NCI-H446 (cell line): ENCODE data around the gene C6orf163.
"Not testable (repeated sequence)": the region's sequence is repeated elsewhere in the genome, so short reads cannot be mapped to it uniquely, and the experiment has no call there.

Experiments
- DNase-seq, 2 experiments: peaks; one replicate each; lab custom pipeline; 2025; lab: John Stamatoyannopoulos, UW

C6orf163 gene

DNA sequence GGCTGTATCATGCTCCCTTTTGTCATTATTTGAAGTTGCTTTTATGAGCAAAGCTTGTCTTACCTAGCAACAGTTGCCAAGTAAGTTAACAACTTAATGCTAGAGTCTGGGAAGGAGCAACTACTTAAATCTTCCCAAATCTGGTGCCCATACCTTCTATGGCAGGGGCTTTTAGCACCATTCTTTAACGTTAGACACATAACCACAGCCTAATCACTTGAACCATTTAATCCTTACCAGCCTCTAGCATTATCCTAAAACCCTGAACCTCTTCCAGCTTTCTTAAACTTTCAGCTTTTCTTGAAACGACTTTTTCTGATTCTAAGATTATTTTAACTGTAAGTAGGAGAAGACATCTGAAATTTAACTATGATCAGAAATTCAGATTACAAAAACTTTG, at the start of gene C6orf163:
TSS of gene C6orf163 (plus strand) at position 83 of the 400 bp plus-strand sequence. CDS start at position 370, 287 bp downstream.
- no peak for DNase-seq

DNA sequence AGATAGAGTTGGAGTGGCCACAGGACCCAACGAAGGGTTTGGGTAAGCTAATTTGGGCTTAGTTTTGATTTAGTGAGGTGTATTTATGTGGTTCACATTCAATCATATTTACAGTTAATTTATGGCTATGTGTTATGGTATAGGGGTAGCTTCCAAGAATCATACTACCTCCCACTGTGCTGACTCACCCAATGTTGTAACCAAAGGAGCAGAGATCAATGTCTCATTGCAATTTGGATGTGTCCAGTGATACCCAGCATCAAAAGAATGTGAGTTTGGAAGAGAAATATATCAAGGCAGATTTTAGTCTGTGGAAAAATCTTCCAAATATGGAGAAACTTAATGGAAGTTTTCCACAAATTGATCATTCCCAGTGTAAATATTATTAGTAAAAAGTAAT, 47.5 kb upstream of the C6orf163 start:
- no peak for DNase-seq

DNA sequence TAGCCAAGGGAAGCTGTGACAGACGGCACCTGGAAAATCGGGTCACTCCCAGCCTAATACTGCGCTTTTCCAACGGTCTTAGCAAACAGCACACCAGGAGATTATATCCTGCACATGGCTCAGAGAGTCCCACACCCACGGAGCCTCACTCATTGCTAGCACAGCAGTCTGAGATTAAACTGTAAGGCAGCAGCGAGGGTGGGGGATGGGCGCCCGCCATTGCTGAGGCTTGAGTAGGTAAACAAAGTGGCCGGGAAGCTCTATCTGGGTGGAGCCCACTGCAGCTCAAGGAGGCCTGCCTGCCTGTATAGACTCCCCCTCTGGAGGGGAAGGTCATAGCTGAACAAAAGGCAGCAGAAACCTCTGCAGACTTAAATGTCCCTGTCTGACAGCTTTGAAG, 43.3 kb upstream of the C6orf163 start:
- DNase-seq, result not testable (repeated sequence)

DNA sequence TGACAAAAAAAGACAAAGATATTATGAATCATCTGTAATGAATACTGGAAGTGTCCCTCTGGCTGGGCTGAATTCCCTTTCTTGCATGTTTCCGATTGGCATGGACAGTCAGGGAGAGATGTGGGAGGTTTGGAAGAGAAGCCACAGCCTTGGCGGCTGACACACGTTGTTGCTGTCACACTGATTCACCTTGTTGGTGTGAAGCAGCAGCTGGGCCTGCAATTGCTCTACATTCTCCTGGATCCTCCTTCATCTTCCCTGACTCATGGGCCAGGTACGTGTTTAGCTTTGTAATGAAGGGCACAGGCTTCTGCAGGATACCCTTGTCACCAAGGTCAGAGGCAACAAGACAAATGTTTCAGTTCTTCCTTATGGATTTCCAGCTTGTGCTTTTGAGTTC, 35.6 kb upstream of the C6orf163 start:
- DNase-seq, result no peak

DNA sequence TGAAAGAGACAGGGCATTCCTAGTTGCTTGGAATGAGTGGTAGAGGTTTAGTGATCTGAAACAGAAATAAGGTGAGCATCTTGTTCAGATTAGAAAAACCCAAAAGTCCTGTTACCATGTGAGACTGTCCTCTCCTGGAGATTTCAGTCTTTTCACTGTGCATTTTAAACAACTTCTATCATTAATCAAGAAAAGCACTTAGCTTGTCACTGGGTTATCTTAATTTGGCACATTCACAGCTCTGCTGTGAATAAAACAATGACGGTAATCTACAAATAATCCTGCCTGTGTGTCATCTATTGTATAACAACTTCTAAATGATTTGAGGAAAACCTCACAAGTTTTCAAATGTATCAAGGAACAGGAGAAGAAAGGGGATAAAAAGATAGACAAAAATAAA, 31.8 kb upstream of the C6orf163 start:
- DNase-seq, result no peak

DNA sequence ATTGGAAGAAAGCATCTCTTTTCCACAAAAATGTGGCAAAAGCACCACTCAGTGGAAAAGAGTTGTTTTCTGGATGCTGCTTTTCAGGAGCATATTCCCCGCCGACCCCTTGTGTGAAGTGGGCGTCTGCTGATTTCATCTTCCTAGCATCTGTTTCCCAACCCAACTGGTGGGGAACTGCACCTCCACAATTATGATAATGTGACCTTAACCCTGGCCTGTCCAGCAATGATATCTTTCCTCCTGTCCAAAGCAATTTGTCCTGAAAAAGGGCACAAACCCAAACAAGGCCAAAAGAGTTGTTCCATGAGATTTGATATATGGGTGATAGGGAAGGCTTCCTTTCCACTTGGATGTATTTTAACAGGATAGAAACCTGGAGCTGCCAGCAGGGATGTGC, 29.5 kb upstream of the C6orf163 start:
- DNase-seq, result no peak

DNA sequence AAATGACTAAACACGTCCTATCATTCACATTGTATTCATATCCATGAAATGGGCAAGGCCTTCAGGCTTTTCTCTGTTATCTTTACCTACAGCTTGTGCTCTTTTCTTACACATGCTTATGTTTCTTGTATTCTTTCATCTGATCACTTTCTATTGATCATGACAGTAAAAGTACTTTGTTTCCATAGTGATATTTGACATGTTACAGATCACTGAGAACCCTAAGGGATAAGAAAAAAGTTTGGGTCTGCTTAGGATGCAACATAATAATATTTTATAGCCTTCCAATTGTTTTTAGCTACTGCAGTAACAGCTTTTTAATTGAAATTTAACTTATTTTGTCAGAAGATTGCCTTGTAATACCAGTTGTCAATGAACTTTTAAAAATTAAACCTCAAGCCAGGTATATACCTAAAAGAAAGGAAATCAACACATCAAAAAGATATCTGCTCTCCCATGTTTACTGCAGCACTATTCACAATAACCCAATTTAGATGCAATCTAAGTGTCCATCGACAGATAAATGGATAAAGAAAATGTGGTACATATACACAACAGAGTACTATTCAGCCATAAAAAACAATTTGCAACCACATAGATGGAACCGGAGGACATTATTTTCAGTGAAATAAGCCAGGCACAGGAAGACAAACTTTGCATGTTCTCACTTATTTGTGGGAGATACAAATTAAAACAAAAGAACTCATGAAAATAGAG, 25.2 kb upstream of the C6orf163 start:
- DNase-seq, result no peak

DNA sequence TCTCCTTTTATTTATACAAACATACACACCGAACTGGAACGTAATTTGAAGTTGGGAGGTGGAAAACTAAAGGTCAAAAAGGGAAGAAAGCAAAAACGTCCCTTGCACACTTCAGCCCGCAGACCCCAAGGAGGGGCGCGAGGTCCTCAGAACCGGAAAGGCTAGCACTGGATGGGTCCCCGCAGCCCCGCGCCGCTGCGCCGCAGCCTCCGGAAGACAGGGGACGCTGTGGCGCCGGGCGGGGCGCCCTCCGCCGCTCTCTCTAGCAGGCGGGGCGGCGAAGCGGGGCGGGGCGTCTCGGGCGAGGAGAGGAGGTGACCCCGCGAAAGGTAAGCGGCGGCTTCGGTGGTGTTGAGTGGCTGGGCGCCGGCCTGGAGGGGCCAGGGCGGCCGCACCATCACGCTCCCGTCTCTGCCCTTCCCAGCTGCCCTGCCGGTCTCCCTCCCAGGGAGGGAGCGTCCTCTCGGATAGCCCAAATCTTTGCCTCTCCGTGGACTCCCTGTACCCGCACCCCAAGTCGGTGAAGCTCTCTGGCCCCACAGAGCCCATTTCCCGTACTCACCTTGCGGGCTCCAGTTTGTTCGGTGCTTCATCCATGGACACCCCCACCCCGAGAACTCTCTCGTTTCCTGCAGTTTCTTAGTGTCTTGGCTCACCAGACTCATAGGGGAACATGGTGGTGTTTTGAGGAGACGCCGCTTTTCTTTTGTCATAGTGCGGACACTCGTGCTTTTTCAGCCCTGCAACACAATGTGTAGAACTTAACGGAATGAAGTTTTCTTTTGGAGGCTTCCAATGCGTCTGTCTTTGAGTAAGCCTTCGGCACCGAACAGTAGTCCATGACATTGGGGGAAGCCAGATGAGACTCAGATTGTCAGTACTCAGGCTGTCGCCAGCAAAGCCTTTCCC, 22.1 kb upstream of the C6orf163 start, which contains the start of gene SMIM8:
TSS of gene SMIM8 (plus strand) at position 285 of the 909 bp plus-strand sequence. CDS start 14,444 bp downstream, outside the sequence.
- DNase-seq, result peak; percentile 41 to 71

DNA sequence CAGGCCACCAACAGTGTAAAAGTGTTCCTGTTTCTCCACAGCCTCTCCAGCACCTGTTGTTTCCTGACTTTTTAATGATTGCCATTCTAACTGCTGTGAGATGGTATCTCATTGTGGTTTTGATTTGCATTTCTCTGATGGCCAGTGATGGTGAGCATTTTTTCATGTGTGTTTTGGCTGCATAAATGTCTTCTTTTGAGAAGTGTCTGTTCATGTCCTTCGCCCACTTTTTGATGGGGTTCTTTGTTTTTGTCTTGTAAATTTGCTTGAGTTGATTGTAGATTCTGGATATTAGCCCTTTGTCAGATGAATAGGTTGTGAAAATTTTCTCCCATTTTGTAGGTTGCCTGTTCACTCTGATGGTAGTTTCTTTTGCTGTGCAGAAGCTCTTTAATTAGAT, 20.7 kb upstream of the C6orf163 start:
- DNase-seq, result not testable (repeated sequence)

DNA sequence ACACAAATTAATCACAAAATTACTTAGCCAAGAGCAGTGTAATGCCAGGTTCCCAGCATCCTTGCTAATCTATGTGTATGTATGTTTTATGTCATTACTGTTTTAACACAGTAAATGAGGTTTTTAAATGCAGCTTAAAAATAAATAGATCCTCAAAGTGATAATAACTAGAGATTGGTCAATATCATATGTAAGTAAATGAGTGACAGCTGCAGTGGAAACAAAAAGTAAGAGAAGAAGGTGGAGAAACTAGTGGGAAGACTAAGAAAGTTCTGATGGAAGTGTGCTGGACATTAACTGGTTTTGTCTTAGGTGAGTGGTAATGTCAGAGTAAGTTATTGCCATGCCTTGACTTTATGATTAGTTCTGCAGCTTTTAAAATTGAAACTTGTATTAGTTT, 13.7 kb upstream of the C6orf163 start:
- no peak for DNase-seq

DNA sequence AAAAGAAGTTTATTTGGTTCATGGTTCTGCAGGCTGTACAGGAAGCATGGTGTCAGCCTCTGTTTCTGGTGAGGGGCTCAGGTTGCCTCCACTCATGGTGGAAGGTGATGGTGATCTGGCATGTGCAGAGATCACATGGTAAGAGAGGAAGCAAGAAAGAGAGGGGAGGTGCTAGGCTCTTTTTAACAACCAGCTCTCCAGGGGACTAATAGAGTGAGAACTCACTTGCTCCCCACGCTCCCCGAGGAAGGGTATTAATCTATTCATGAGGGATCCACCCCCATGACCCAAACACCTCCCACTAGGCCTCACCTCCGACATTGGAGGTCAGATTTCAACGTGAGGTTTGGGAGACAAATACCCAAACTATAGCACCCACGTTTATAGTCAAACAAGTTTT, 11.6 kb upstream of the C6orf163 start:
- no peak for DNase-seq

DNA sequence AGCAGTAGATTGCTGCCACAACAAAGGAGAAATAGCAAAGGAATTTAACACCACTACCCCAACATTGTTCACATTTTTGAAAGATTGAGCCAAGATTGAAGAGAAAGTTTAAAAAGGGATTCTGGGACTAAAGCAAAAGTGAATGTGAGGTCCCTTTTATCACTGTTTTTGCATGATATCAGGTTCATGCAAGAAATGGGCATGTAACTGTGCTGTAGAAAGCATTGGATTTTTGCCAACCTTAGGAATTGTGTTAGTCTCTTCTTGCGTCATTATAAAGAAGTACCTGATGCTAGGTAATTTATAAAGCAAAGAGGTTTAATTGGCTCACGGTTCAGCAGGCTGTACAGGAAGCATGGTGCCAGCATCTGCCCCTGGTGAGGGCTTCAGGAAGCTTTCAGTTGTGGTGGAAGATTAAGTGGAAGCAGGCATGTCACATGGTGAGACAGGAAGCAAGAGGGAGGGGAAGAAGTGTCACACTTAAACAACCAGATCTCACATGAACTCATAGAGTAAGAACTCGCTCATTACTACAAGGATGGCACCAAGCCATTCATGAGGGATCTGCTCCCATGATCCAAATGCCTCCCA, 10.9 kb upstream of the C6orf163 start:
- DNase-seq, result no peak

DNA sequence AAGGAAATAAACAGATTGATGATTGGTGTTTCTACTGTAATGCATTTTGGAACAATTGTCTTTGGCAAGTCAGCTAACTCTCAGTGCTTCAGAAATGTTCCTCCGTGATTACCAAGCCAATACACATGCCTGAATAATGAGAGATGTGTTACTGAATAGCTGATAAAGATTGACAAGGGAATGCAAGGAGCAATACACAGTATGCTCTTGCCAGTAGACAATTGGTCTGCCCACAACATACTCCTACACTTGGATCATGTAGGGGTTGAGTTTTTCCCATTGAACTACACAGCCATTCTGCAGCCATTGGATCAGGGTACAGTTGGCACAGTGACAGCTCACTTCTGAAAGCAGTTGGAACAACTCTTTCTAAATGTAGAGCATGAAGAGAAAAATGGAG, 9.9 kb upstream of the C6orf163 start:
- no peak for DNase-seq

DNA sequence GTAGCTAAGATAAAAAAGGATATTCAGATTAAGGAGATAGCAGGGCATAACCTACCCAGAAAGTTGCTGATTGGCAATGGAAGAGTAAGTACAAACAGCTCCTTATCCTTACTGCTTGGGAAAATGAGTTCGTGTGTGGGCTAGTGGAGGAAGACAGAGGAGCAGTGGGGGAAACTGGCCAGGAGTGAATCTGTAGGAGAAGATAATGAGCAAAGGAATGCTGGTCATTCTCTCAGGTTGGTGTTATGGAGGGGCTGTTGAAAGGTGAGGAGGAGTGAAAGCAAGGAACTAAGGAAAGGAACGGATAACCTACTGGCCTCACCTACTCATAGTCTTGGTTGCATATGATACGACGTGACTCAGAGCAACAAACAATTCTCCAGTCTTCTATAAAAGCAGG, 8.2 kb upstream of the C6orf163 start:
- DNase-seq, result no peak

DNA sequence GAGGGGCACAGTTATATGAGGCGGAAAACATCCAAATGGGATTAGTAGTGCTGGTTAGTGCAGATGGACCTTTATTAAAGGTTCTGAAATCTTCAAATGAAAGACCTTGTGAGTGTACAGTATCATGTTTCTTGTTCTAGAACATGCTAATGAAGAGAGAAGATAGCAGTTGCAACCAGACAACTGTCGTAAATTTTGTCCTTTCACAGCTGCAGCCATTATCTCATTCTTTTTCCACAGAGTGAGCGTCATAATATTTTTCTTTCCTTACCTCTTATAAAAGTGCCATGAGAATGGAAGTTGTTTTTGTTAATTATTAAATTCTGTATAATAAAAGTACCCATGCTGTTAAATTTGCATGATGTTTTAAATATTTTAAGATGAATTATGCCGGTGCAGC, 4.4 kb upstream of the C6orf163 start:
- DNase-seq, result no peak

DNA sequence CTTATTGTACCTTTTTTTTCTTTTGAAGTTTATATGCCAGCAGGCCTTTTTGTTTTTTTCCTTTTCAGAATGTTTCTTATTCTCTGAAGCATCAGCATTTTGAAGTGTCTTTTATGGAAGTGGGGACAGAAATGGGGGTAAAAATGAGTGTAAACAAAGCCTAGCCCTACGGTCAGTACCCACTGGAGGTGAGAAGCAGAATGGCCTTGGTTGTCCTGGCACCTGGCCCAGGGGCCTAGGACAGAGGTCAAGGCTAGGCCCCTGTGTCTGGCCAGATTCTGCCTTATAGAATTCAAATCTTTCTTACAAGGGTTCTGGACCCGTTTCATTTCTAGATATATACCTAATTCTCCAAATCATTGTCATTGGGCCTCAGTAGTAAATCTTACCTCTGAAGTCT, 3.5 kb upstream of the C6orf163 start:
- no peak for DNase-seq

DNA sequence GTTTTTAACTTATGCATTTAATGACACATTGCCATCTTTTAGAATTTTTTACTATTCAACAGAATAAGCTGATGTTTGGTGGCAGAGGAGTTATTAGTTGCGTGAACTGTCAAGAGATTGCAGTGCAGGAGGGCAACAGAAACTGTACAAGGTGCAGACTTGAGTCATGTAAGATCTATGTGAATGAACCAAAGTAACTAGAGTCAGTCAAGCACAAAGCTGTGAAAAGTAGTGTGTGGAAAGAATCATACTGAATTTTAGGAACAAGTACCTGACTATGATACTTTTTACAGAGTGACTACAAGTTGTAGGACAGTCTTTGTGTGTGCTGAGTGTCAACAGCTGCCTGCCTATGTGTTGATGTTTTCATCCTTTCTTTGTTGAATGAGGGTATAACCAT, 2.7 kb upstream of the C6orf163 start:
- DNase-seq, result no peak

DNA sequence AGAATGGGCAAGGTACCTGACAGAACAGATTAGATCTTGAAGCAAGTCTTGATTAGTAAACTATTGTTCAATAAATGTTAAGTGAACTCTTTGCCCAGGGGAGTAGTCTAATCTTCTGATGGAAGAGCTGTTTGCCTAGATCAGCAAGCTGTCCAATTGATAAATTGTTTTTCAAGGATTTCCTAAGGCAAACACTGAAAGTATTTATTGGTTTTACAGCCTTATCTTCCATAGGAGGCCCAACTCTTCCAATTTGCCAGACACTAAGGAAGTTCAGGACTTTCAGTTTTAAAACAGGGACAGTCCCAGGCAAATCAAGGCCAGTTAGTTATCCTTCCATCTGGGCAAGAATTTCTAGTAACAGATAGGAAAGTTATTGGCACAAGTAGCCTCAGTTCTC, 1.8 kb upstream of the C6orf163 start:
- DNase-seq, result no peak

DNA sequence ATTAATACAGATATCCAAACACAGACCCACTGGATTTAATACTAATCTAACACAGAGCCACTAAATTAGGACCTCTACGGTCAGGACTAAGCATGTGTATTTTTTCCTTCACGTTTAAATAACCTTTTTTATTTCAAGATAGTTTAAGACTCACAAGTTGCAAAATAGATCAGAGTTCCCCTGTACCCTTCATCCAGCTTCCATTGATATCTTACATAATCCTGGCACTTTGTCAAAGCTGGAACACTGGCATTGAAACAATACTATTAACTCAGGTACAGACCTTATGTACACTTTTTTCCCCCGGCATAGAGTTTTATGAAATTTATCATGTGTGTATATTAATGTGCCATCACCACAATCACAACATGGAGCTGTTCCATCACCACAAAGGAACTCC, 2.1 kb downstream of the C6orf163 start:
- DNase-seq, result no peak

DNA sequence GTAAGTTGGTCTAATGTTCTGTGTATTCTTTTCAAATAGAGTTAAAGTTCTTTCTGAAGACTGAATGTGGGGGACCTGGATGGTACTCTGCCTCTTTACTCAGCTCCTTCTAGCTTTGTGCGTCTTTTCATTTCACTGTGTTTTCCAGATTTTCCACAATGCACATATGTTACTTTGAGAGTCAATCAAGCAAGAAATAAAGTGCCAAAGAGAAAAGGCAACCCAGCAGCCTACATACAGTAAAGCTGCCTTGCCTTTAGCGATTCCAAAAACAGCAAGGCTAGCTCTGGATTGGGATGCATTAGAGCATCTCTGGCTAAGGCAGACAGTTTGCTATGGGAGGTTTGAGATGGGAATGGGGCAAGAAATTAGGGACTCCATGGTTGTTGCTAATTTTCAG, 5.3 kb downstream of the C6orf163 start:
- DNase-seq, result no peak

DNA sequence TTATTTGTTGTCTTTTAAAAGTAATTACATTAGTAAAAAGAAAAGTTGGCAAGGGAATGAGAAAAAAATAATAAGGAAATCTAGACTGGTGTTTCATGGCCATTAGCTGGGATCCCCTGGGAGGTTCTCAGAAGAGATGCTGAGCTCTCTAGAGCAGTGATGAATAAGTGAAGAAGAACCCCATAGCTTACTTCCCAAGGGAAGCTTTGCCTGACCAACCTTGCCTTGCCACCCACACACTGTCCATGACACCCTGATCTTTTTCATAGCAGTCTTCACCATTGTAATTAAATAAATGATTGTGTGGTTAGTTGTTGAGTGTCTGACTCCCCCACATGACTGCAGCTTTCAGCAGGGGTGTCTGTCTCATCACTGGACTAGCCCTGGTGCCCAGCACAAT, 5.9 kb downstream of the C6orf163 start:
- no peak for DNase-seq

DNA sequence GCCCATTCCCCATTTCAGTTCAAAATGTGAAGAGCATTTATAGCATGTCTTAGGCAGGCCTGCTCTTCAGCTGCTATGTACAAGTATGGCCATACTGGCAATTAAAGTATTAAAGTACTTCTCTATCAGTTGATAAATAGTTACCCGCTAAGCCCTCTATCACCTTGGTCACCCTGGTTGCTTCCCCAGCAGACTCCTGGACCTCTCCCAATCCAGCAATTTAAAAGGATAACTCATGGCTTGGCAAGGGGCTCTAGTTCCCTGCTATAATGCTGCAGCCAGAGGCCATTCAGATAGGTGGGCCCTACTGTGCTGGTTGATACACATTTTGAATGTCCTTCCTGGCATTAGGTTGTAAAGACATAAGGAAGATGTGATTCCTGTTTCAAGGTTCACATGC, 7.0 kb downstream of the C6orf163 start:
- no peak for DNase-seq

DNA sequence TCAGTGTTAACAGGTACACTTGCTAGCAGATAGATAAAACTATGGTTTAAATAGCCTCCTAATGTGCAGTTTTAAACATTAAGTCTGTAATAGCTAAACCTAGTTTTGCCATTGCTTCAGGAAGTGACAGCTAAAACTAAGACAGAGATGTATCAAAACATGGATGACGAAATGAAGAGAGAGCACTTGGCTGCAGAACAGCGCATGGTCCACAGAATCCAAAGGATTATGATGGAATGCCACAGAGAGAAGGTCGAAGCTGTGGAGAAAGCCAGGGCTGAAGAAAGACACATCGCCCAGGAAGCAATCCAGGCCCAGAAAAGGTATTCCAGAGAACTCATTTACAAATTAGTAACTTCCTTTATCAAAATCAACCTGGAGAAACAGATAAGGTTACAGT, 11.6 kb downstream of the C6orf163 start:
- no peak for DNase-seq
